ENCODE measurements around the gene CACNA2D1. TPM values are rescaled to one million over a fixed set of nuclear protein-coding genes. Genes with fewer than 3 reads are reported as not detected.

Gene CACNA2D1
- total RNA-seq, 4 donors from 2014 or later, result 17.7 to 22.0 (median 18.4) TPM

GRCh38 chr7:82200601-82201000 is 243.0 kb downstream of the CACNA2D1 start:
- DNase-seq (ENCODE audit: low spot score in 2 of 2), result no peak
- TF ChIP-seq EP300 (IDR thresholded peaks at IDR 0.05), result no peak
- TF ChIP-seq POLR2A (IDR thresholded peaks at IDR 0.05), result no peak
- TF ChIP-seq CTCF (IDR thresholded peaks at IDR 0.05), result no peak
- WGBS, 2 donors, result 86 to 98% methylated on average over 2 of the region's 2 CpGs
- Histone ChIP-seq H3K9me3 (no peaks in the 10 kb centered on the region), H3K4me3 (no peak overlapping the region), H3K4me1 (no peaks in the 10 kb centered on the region), H3K27ac (no peak overlapping the region), H3K27me3 (no peaks in the 10 kb centered on the region), H3K36me3 (peaks cover 0 to 9% (median 0%) of the 10 kb centered on the region in 3 donors)

GRCh38 chr7:82194016-82194643 is 249.4 kb downstream of the CACNA2D1 start:
- 44 to 46% methylated on average over 3 of the region's 3 CpGs for WGBS, 2 donors
- TF ChIP-seq POLR2A (IDR thresholded peaks at IDR 0.05) (no peak), CTCF (IDR thresholded peaks at IDR 0.05) (no peak), EP300 (IDR thresholded peaks at IDR 0.05) (no peak)
- no peaks in the 10 kb centered on the region for H3K9me3 ChIP-seq

GRCh38 chr7:82188636-82189035 is 254.9 kb downstream of the CACNA2D1 start:
- Histone ChIP-seq H3K4me3 (no peak overlapping the region), H3K4me1 (peaks cover 0 to 11% (median 0%) of the 10 kb centered on the region in 4 donors), H3K9me3 (no peaks in the 10 kb centered on the region), H3K27ac (no peak overlapping the region), H3K36me3 (no peaks in the 10 kb centered on the region), H3K27me3 (no peaks in the 10 kb centered on the region)
- no peak for TF ChIP-seq POLR2A (IDR thresholded peaks at IDR 0.05)
- no peak for TF ChIP-seq EP300 (IDR thresholded peaks at IDR 0.05)
- TF ChIP-seq CTCF (IDR thresholded peaks at IDR 0.05), result no peak
- DNase-seq (ENCODE audit: low spot score in 2 of 2), result no peak
- WGBS, 2 donors, result 93 to 94% methylated on average over 2 of the region's 2 CpGs

More at GRCh38 chr7:82194016-82194643, 249.4 kb downstream of the CACNA2D1 start:
- H3K4me3 ChIP-seq, result no peak overlapping the region
- DNase-seq (ENCODE audit: low spot score in 2 of 2), result no peak
- no peaks in the 10 kb centered on the region for H3K36me3 ChIP-seq
- no peaks in the 10 kb centered on the region for H3K27me3 ChIP-seq
- H3K27ac ChIP-seq, result no peak overlapping the region
- peaks cover 0 to 6% (median 0%) of the 10 kb centered on the region in 4 donors for H3K4me1 ChIP-seq

GRCh38 chr7:82185443-82185842 is 258.1 kb downstream of the CACNA2D1 start:
- H3K27me3 ChIP-seq, result no peaks in the 10 kb centered on the region
- no peak for DNase-seq (ENCODE audit: low spot score in 2 of 2)
- no peak for TF ChIP-seq CTCF (IDR thresholded peaks at IDR 0.05)
- TF ChIP-seq EP300 (IDR thresholded peaks at IDR 0.05), result no peak
- TF ChIP-seq POLR2A (IDR thresholded peaks at IDR 0.05), result no peak
- H3K9me3 ChIP-seq, result no peaks in the 10 kb centered on the region
- H3K27ac ChIP-seq, result no peak overlapping the region
- H3K36me3 ChIP-seq, result no peaks in the 10 kb centered on the region
- H3K4me3 ChIP-seq, result no peak overlapping the region
- H3K4me1 ChIP-seq, result peaks cover 0 to 4% (median 0%) of the 10 kb centered on the region in 4 donors
- 93% methylated on average over 2 of the region's 2 CpGs for WGBS, 2 donors

- H3K36me3 ChIP-seq, result no peaks in the 10 kb centered on the region
- no peaks in the 10 kb centered on the region for H3K9me3 ChIP-seq
- TF ChIP-seq CTCF (IDR thresholded peaks at IDR 0.05), result no peak
- no peak for TF ChIP-seq POLR2A (IDR thresholded peaks at IDR 0.05)
- no peak for TF ChIP-seq EP300 (IDR thresholded peaks at IDR 0.05)
- DNase-seq (ENCODE audit: low spot score in 2 of 2), result no peak
- H3K27ac ChIP-seq, result no peak overlapping the region
- WGBS, 2 donors, result 70 to 90% methylated on average over 4 of the region's 4 CpGs
- no peak overlapping the region for H3K4me3 ChIP-seq
- no peaks in the 10 kb centered on the region for H3K27me3 ChIP-seq
- peaks cover 0 to 4% (median 0%) of the 10 kb centered on the region in 4 donors for H3K4me1 ChIP-seq
Measured at GRCh38 chr7:82183634-82184033, 259.9 kb downstream of the CACNA2D1 start.
